Adrenal gland (tissue), 5 donors: ENCODE results near the gene TEAD4.
"Not testable (repeated sequence)": the region's sequence is repeated elsewhere in the genome, so short reads cannot be mapped to it uniquely, and the experiment has no call there.

Source experiments
- POLR2A ChIP-seq, 2 donors: fragments of 450-650 bp; IDR thresholded peaks; one replicate each; pipeline ENCODE4 v1.6.1; 2017; ENCODE audit warnings: antibody characterized with exemption in 2 of 2, mild to moderate bottlenecking in 2 of 2, moderate library complexity in 1 of 2
- TF ChIP-seq, protein P1 (sequence below), 6 experiments: fragments of 450-650 bp in 4 of 6; fragments of 200-600 bp in 2 of 6; sonication (generic) in 1 of 6; IDR thresholded peaks; 1 replicate in 5 of 6; 2 replicates in 1 of 6; pipeline versions ENCODE4 v1.5.1 to v1.8.0; 2016 to 2021; ENCODE audit warnings: antibody characterized with exemption in 6 of 6, mild to moderate bottlenecking in 2 of 6, moderate library complexity in 1 of 6
- donor health status: DM: no; HTN: no; CAD: no.

DNA sequence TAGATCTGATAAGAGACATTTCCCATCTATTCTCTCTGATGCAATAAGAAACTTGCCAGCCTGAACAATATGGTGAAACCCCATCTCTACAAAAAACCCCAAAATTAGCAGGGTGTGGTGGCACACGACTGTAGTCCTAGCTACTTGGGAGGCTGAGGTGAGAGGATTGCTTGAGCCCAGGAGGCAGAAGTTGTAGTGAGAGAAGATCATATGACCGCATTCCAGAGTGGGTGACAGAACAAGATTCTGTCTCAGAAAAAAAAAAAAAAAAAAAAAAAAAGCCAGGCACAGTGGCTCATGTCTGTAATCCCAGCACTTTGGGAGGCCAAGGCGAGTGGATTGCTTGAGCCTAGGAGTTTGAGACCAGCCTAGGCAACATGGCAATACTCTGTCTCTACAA, 106.6 kb downstream of the TEAD4 start:
- TF ChIP-seq, protein P1, sequence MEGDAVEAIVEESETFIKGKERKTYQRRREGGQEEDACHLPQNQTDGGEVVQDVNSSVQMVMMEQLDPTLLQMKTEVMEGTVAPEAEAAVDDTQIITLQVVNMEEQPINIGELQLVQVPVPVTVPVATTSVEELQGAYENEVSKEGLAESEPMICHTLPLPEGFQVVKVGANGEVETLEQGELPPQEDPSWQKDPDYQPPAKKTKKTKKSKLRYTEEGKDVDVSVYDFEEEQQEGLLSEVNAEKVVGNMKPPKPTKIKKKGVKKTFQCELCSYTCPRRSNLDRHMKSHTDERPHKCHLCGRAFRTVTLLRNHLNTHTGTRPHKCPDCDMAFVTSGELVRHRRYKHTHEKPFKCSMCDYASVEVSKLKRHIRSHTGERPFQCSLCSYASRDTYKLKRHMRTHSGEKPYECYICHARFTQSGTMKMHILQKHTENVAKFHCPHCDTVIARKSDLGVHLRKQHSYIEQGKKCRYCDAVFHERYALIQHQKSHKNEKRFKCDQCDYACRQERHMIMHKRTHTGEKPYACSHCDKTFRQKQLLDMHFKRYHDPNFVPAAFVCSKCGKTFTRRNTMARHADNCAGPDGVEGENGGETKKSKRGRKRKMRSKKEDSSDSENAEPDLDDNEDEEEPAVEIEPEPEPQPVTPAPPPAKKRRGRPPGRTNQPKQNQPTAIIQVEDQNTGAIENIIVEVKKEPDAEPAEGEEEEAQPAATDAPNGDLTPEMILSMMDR (IDR thresholded peaks at IDR 0.05): not testable (repeated sequence)
- not testable (repeated sequence) for TF ChIP-seq POLR2A (IDR thresholded peaks at IDR 0.05)
